Measurements from ENCODE around the gene STARD4. TPM values are rescaled to one million over a fixed set of nuclear protein-coding genes. Genes with fewer than 3 reads are reported as not detected.

The STARD4 gene
- total RNA-seq, 2 experiments from 2014 or later: 14.9 to 15.2 TPM

GRCh38 chr5:111494355-111494999 lies 17.9 kb downstream of the STARD4 start:
- H3K27ac Mint-ChIP-seq: no peak overlapping the region
- no peak overlapping the region for H3K27ac ChIP-seq (ENCODE audit: low read depth in 1 of 2, low read length in 2 of 2)
- H3K4me1 Mint-ChIP-seq (ENCODE audit: low read depth): peaks cover 27% of the 10 kb centered on the region
- H3K27me3 ChIP-seq (ENCODE audit: control insufficient read depth in 1 of 2, insufficient read depth in 2 of 2, low read length in 2 of 2): no peaks in the 10 kb centered on the region
- H3K4me1 ChIP-seq (ENCODE audit: insufficient read depth, low read length): no peaks in the 10 kb centered on the region
- ChIA-PET CTCF (interaction anchor here (1.3 kb wide), 1 partner anchor 18 kb away, joined by 3 read pairs; the partner anchor contains the start of gene STARD4), POLR2A (interaction anchor here (1.7 kb wide), 1 partner anchor 18 kb away, joined by 4 read pairs; the partner anchor contains the start of gene STARD4)
- no peaks in the 10 kb centered on the region for H3K27me3 Mint-ChIP-seq
- DNase-seq (no peak), ATAC-seq (ENCODE audit: poor library complexity) (no peak)
- no peak overlapping the region for H3K4me3 ChIP-seq (ENCODE audit: low read length)
- intact Hi-C loops (cut with DNase I, micrococcal nuclease): no loop called here
- H3K36me3 ChIP-seq (ENCODE audit: insufficient read depth, low read length): peaks cover 21% of the 10 kb centered on the region
- peaks cover 28% of the 10 kb centered on the region for H3K36me3 Mint-ChIP-seq (ENCODE audit: low read depth)
- no peaks in the 10 kb centered on the region for H3K9me3 ChIP-seq (ENCODE audit: control insufficient read depth in 1 of 2, insufficient read depth in 1 of 2, low read length in 2 of 2)
- no peaks in the 10 kb centered on the region for H3K9me3 Mint-ChIP-seq
- no peak overlapping the region for H3K4me3 Mint-ChIP-seq
- TF ChIP-seq, protein P1, sequence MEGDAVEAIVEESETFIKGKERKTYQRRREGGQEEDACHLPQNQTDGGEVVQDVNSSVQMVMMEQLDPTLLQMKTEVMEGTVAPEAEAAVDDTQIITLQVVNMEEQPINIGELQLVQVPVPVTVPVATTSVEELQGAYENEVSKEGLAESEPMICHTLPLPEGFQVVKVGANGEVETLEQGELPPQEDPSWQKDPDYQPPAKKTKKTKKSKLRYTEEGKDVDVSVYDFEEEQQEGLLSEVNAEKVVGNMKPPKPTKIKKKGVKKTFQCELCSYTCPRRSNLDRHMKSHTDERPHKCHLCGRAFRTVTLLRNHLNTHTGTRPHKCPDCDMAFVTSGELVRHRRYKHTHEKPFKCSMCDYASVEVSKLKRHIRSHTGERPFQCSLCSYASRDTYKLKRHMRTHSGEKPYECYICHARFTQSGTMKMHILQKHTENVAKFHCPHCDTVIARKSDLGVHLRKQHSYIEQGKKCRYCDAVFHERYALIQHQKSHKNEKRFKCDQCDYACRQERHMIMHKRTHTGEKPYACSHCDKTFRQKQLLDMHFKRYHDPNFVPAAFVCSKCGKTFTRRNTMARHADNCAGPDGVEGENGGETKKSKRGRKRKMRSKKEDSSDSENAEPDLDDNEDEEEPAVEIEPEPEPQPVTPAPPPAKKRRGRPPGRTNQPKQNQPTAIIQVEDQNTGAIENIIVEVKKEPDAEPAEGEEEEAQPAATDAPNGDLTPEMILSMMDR (IDR thresholded peaks at IDR 0.05): no peak

GRCh38 chr5:111493031-111493430 lies 19.3 kb downstream of the STARD4 start:
- TF ChIP-seq, protein P1 (IDR thresholded peaks at IDR 0.05): no peak
- no peaks in the 10 kb centered on the region for H3K27me3 Mint-ChIP-seq
- Histone ChIP-seq H3K4me1 (ENCODE audit: insufficient read depth, low read length) (no peaks in the 10 kb centered on the region), H3K36me3 (ENCODE audit: insufficient read depth, low read length) (peaks cover 18% of the 10 kb centered on the region), H3K4me3 (ENCODE audit: low read length) (no peak overlapping the region), H3K27ac (ENCODE audit: low read depth in 1 of 2, low read length in 2 of 2) (no peak overlapping the region), H3K27me3 (ENCODE audit: control insufficient read depth in 1 of 2, insufficient read depth in 2 of 2, low read length in 2 of 2) (no peaks in the 10 kb centered on the region), H3K9me3 (ENCODE audit: control insufficient read depth in 1 of 2, insufficient read depth in 1 of 2, low read length in 2 of 2) (no peaks in the 10 kb centered on the region)
- ChIA-PET CTCF (interaction anchor here (0.5 kb wide), 1 partner anchor 26 kb away, joined by 3 read pairs; no protein-coding TSS in a partner anchor), POLR2A (interaction anchor here (0.8 kb wide), 1 partner anchor 37 kb away, joined by 3 read pairs; no protein-coding TSS in a partner anchor)
- DNase-seq: no peak
- no peak for ATAC-seq (ENCODE audit: poor library complexity)
- peaks cover 19% of the 10 kb centered on the region for H3K36me3 Mint-ChIP-seq (ENCODE audit: low read depth)
- peaks cover 19% of the 10 kb centered on the region for H3K4me1 Mint-ChIP-seq (ENCODE audit: low read depth)
- peak overlapping the region; percentile 54 for H3K27ac Mint-ChIP-seq
- intact Hi-C loops (cut with DNase I, micrococcal nuclease): no loop called here
- H3K4me3 Mint-ChIP-seq: no peak overlapping the region
- no peaks in the 10 kb centered on the region for H3K9me3 Mint-ChIP-seq

DNA sequence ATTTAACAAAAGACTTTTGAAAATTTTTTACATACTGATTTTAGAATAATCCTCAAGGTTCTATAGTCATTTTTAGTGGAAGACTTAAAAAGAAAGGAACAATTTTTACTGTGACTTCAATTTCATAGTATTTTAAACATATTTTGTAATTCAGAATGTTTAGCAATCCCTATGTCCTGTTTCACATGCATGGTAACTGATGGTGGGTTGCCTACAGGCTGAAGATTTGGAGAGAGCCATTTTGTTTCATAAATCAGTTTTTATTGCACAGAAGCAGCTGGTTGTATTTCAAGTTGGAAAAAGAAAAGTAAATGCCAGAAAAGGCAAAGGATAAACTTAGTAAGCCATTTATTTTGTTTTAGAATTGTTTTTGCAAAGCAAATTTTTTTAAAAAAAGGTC lies 24.0 kb downstream of the STARD4 start:
- Mint-ChIP-seq H3K27ac (no peak overlapping the region), H3K36me3 (ENCODE audit: low read depth) (peaks cover 41% of the 10 kb centered on the region), H3K9me3 (no peaks in the 10 kb centered on the region), H3K27me3 (no peaks in the 10 kb centered on the region), H3K4me1 (ENCODE audit: low read depth) (peaks cover 9% of the 10 kb centered on the region), H3K4me3 (no peak overlapping the region)
- POLR2A ChIA-PET: no interaction called here
- TF ChIP-seq, protein P1 (IDR thresholded peaks at IDR 0.05): no peak
- Histone ChIP-seq H3K27me3 (ENCODE audit: control insufficient read depth in 1 of 2, insufficient read depth in 2 of 2, low read length in 2 of 2) (no peaks in the 10 kb centered on the region), H3K27ac (ENCODE audit: low read depth in 1 of 2, low read length in 2 of 2) (no peak overlapping the region), H3K9me3 (ENCODE audit: control insufficient read depth in 1 of 2, insufficient read depth in 1 of 2, low read length in 2 of 2) (no peaks in the 10 kb centered on the region), H3K4me3 (ENCODE audit: low read length) (no peak overlapping the region), H3K36me3 (ENCODE audit: insufficient read depth, low read length) (peaks cover 49% of the 10 kb centered on the region), H3K4me1 (ENCODE audit: insufficient read depth, low read length) (no peaks in the 10 kb centered on the region)
- ATAC-seq (ENCODE audit: poor library complexity) (no peak), DNase-seq (no peak)
- intact Hi-C loops (cut with DNase I, micrococcal nuclease): no loop called here
- CTCF ChIA-PET: no interaction called here

Measured in CD4-positive, alpha-beta T cell (primary cell).